Kidney epithelial cell (primary cell): ENCODE results near the gene TBCC. TPM values are rescaled to one million over a fixed set of nuclear protein-coding genes. Genes with fewer than 3 reads are reported as not detected.
"Not testable (repeated sequence)": the region's sequence is repeated elsewhere in the genome, so short reads cannot be mapped to it uniquely, and the experiment has no call there.

Experiments
- DNase-seq: peaks from one replicate; pipeline ENCODE4 v3.0.0-alpha.2; 2010; ENCODE audit warnings: low read depth
- H3K27me3 ChIP-seq: 2 replicates; pipeline ENCODE4 v1.6.0; 2011; ENCODE audit warnings: low read length; ENCODE audit not compliant: control insufficient read depth, insufficient read depth
- H3K36me3 ChIP-seq: 2 replicates; pipeline ENCODE4 v1.5.1; 2011; ENCODE audit warnings: low read length; ENCODE audit not compliant: control insufficient read depth, insufficient read depth
- H3K4me3 ChIP-seq: 2 replicates; pipeline ENCODE4 v1.5.1; 2011; ENCODE audit warnings: low read depth, mild to moderate bottlenecking, control low read depth, low read length
- total RNA-seq: library from RNA; depleted of rRNA; stranded (reverse); fragments of >200 nt; gene quantifications from 2 replicates; pipeline ENCODE4 v1.2.3, GENCODE V29; 2015
- TF ChIP-seq, protein P1 (sequence below): IDR thresholded peaks from 2 replicates; pipeline ENCODE4 v1.5.1; 2011; ENCODE audit warnings: mild to moderate bottlenecking, moderate library complexity, low read length, control low read depth, inconsistent platforms; ENCODE audit not compliant: insufficient read depth, poor library complexity, severe bottlenecking

Gene TBCC
- total RNA-seq, 1 donor from 2014 or later = 55.2 TPM

DNA sequence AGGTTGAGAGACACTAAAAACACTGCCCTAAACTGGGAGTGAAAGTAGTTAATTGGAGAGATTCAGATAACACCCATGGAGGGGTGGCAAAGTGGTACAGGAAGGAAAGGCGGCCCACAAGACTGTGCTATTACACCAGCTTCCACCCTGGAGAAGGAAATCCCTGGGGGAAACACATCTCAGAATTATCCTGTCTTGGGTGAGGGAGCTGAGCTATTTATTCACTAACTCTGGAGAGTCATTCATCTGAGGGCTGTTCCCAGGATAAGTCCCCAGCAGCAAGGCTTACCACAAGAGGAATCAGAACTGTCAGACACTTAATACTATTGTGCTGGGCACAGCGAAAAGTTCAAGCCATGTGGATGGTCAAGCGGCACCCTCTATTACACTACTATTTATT lies 9.9 kb downstream of the TBCC start:
- Histone ChIP-seq H3K27me3 (no peaks in the 10 kb centered on the region), H3K36me3 (no peaks in the 10 kb centered on the region), H3K4me3 (no peak overlapping the region)
- DNase-seq = peak; percentile 47
- TF ChIP-seq, protein P1, sequence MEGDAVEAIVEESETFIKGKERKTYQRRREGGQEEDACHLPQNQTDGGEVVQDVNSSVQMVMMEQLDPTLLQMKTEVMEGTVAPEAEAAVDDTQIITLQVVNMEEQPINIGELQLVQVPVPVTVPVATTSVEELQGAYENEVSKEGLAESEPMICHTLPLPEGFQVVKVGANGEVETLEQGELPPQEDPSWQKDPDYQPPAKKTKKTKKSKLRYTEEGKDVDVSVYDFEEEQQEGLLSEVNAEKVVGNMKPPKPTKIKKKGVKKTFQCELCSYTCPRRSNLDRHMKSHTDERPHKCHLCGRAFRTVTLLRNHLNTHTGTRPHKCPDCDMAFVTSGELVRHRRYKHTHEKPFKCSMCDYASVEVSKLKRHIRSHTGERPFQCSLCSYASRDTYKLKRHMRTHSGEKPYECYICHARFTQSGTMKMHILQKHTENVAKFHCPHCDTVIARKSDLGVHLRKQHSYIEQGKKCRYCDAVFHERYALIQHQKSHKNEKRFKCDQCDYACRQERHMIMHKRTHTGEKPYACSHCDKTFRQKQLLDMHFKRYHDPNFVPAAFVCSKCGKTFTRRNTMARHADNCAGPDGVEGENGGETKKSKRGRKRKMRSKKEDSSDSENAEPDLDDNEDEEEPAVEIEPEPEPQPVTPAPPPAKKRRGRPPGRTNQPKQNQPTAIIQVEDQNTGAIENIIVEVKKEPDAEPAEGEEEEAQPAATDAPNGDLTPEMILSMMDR = no peak

- H3K4me3 ChIP-seq, H3K36me3 ChIP-seq, H3K27me3 ChIP-seq: not testable (repeated sequence)
- peak; percentile 65 for DNase-seq
These were observed 11.9 kb downstream of the TBCC start for GRCh38 chr6:42733867-42734481.

DNA sequence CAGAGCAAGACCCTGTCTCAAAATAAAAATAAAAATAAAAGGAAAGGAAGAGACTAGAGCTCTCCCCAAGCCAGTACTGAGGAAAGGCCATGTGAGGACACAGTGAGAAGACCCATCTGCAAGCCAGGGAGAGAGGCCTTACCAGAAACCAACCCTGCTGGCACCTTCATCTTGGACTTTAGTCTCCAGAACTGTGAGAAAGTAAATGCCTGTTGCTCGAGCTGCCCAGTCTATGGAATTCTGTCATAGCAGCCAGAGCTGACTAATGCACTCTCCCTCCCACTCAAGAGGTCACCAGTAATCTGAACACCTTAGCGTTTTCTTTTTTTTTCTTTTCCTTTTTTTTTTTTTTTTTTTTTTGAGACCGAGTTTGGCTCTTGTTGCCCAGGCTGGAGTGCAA lies 16.2 kb downstream of the TBCC start:
- H3K36me3 ChIP-seq = no peaks in the 10 kb centered on the region
- TF ChIP-seq, protein P1 = no peak
- no peak for DNase-seq

GRCh38 chr6:42727627-42728026 lies 18.3 kb downstream of the TBCC start:
- DNase-seq = no peak
- no peaks in the 10 kb centered on the region for H3K27me3 ChIP-seq
- no peak overlapping the region for H3K4me3 ChIP-seq
- TF ChIP-seq, protein P1 = no peak
- H3K36me3 ChIP-seq = no peaks in the 10 kb centered on the region

More for the DNA sequence above, 16.2 kb downstream of the TBCC start:
- H3K27me3 ChIP-seq = no peaks in the 10 kb centered on the region
- no peak overlapping the region for H3K4me3 ChIP-seq

GRCh38 chr6:42727087-42727611 lies 18.8 kb downstream of the TBCC start:
- H3K4me3 ChIP-seq = peak overlapping the region; percentile 31
- H3K36me3 ChIP-seq = no peaks in the 10 kb centered on the region
- DNase-seq = no peak
- TF ChIP-seq, protein P1 = no peak
- H3K27me3 ChIP-seq = no peaks in the 10 kb centered on the region

GRCh38 chr6:42726485-42727086 lies 19.3 kb downstream of the TBCC start:
- peak; percentile 49 for DNase-seq
- H3K27me3 ChIP-seq = no peaks in the 10 kb centered on the region
- peak overlapping the region; percentile 31 for H3K4me3 ChIP-seq
- H3K36me3 ChIP-seq = no peaks in the 10 kb centered on the region
- TF ChIP-seq, protein P1 = peak; percentile 85
